WTC11 (cell line): Measurements from ENCODE around the gene GGCX.

ENCODE experiments used
- CTCF ChIP-seq: fragments of 200-600 bp; IDR thresholded peaks from 2 replicates; pipeline ENCODE4 v1.8.0; 2022; ENCODE audit warnings: antibody characterized with exemption
- E2F5 ChIP-seq: sonication (generic); formaldehyde crosslinking; IDR thresholded peaks from 2 replicates; pipeline ENCODE4 v1.8.1; 2022; ENCODE audit warnings: mild to moderate bottlenecking, moderate library complexity, missing genetic modification reagents
- MAX ChIP-seq: sonication (generic); formaldehyde crosslinking; IDR thresholded peaks from 2 replicates; pipeline ENCODE4 v1.8.0; 2022; ENCODE audit warnings: mild to moderate bottlenecking, missing genetic modification reagents
- NFATC4 ChIP-seq: fragments of 250-450 bp; sonication (Bioruptor Pico); IDR thresholded peaks from 2 replicates; pipeline ENCODE4 v1.9.0; 2021; ENCODE audit warnings: mild to moderate bottlenecking
- NFYB ChIP-seq: sonication (generic); formaldehyde crosslinking; conservative IDR thresholded peaks from 2 replicates; pipeline ENCODE4 v1.8.0; 2022; ENCODE audit warnings: low read depth, missing genetic modification reagents
- ZNF232 ChIP-seq: sonication (generic); formaldehyde crosslinking; IDR thresholded peaks from 2 replicates; pipeline ENCODE4 v1.8.0; 2022; ENCODE audit warnings: mild to moderate bottlenecking, missing genetic modification reagents
- ZNF512 ChIP-seq: sonication (generic); formaldehyde crosslinking; IDR thresholded peaks from 2 replicates; pipeline ENCODE4 v1.8.1; 2022; ENCODE audit warnings: missing genetic modification reagents, borderline replicate concordance

- TF ChIP-seq CTCF (no peak), ZNF232 (CRISPR knock-in tag) (no peak), E2F5 (CRISPR knock-in tag) (no peak), ZNF512 (no peak), NFYB (CRISPR knock-in tag) (no peak), MAX (CRISPR knock-in tag) (no peak), NFATC4 (CRISPR knock-in tag) (no peak)
These were observed 36.3 kb downstream of the GGCX start for GRCh38 chr2:85525029-85525428.
